ENCODE data around the gene LRIT1. TPM values are rescaled to one million over a fixed set of nuclear protein-coding genes. Genes with fewer than 3 reads are reported as not detected.

The LRIT1 gene, protein sequence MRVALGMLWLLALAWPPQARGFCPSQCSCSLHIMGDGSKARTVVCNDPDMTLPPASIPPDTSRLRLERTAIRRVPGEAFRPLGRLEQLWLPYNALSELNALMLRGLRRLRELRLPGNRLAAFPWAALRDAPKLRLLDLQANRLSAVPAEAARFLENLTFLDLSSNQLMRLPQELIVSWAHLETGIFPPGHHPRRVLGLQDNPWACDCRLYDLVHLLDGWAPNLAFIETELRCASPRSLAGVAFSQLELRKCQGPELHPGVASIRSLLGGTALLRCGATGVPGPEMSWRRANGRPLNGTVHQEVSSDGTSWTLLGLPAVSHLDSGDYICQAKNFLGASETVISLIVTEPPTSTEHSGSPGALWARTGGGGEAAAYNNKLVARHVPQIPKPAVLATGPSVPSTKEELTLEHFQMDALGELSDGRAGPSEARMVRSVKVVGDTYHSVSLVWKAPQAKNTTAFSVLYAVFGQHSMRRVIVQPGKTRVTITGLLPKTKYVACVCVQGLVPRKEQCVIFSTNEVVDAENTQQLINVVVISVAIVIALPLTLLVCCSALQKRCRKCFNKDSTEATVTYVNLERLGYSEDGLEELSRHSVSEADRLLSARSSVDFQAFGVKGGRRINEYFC
- total RNA-seq = not detected in 2 replicates

DNA sequence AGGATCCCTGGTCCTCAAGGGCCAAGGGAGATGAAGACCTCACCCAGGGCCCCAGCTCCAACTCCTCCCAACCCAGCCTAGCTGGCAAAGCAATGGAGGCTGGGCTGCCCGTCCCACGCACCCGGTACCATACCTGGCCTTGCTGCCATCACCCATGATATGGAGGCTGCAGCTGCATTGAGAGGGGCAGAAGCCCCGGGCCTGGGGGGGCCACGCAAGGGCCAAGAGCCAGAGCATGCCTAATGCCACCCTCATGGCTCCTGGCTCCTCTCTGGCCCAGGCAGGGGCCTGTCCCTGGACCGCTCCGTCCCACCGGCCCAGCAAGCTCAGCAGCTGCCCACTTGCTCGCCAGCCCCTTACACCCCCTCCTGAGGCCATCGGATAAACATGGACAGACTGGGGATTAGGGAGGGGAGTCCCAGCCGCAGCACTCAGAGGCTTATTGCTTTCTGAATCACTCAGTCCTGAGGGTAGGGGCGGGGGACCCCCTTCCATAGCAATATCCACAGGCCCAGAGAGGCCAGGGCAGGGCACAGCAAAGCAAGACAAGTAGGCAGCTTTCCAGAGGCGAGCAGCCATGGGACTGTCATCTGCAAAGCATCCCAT, at the start of gene LRIT1:
Gene LRIT1, minus strand, starts transcription at position 362 of the 606 bp plus-strand sequence. Its CDS starts 107 bp downstream, at position 255.

DNA sequence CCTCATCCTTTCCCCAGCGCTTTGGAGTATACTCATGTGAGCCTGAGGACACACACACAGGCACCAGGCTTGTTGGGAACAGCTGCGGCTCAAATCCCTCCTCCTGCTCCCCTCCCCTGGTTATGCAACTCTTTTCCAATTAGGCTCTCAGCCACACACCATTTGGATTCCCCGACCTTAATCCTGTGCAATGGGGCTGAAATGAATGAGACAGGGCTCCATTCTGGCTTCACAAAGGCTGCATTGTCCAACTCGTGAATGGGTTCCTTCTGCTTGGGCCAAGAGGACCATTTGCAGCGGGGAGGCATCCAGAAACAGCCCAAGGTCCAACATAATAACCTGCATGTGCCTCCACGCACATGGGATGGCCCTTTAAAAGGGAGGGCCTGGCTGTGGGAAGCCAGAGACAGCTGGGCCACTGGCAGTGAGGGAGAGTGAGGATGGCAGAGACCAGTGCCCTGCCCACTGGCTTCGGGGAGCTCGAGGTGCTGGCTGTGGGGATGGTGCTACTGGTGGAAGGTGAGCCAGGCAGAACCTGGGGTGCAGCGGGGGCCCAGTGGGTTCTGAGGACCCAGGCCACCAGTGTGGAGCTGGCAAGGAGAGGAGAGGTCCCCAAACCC, 3.4 kb upstream of the LRIT1 start, which contains the start of gene RGR:
Gene RGR, plus strand, starts transcription at position 403 of the 620 bp plus-strand sequence. Its CDS starts 38 bp downstream, at position 441.

DNA sequence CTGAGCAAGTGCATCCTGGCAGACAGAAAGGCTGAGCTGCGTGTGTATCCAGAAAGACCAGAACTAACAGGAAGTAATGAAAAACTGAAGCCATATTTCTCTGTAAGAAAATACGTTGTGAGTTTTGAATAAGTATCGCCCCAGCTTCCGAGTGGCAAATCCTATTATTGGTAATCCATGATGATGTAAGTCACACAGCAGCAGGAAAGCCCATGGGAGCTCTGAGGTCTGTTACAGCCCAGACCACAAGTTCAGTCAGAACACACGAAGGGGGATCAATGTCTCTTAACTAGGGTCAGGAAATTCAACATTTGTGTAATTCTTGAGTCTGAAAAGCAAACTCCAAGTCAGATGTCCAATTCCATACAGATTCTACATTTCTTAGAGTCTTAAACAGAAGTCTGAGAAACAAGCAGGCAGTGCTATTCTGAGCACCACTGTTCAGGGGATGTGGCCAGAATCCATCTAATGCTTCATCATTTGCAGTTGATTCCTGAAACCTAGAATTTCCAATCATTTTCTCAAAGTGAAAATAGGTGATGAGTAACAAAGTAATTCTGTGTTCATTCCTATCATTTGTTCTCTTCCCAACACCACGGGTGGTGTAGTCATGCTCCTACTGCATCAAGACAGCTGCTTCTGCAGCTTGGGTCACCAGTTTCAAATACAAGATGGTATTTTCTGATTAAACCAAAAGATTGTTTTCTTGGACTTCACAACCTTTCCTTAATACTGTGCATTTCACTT, 15.7 kb downstream of the LRIT1 start, which contains the start of gene LRIT2:
Gene LRIT2, minus strand, starts transcription at position 118 of the 747 bp plus-strand sequence. Its CDS starts 24 bp downstream, at position 94.

DNA sequence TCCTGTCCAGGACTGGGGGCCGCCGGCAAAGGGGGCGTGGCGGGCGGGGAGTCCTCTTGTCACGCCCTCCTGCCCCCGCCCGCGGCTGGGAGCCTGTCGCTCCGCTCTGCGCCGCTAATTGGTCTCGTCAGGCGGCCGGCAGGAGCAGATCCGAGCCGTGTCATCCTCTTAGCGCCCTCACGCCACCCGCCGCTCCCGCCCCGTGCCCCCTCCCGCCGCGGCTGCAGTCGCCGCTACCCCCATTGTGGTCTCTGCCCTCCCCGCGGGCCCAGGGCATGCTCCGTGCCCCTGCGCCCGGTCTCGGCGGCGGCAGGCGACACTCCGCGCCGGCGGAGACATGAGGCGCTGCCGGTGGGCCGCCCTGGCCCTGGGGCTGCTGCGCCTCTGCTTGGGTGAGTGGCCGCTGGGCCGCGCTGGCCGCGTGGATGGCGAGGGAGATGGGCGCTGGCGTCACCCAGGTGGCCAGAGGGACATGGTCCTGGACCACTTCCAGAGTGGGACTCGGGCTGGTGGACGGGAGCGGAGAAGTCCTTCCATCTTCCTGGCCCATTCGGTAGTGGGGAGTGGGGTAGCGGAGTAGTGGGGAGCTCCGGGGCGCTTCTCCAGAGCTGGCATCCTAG, 46.8 kb downstream of the LRIT1 start, which contains the start of gene CDHR1:
Gene CDHR1, plus strand, starts transcription at position 114 of the 620 bp plus-strand sequence. Its CDS starts 224 bp downstream, at position 338.

Other genes starting within 250 kb of the LRIT1 start
- gene GHITM, start 102.0 kb downstream of the LRIT1 start, total RNA-seq = 190 and 196 TPM in 2 replicates
- gene GPR15LG, start 67.7 kb downstream of the LRIT1 start, total RNA-seq = not detected in 2 replicates
- not detected in 2 replicates for gene CDHR1, start 47.0 kb downstream of the LRIT1 start, total RNA-seq
- not detected in 2 replicates for gene LRIT2, start 16.0 kb downstream of the LRIT1 start, total RNA-seq
- gene RGR, start 3.5 kb upstream of the LRIT1 start, total RNA-seq = not detected in 2 replicates
- 18.4 and 65.9 TPM in 2 replicates for gene CCSER2, start 87.0 kb upstream of the LRIT1 start, total RNA-seq

All from aortic smooth muscle cell (primary cell).